ENCODE results near the gene C11orf16. TPM values are rescaled to one million over a fixed set of nuclear protein-coding genes. Genes with fewer than 3 reads are reported as not detected.

C11orf16 gene
- total RNA-seq, 3 donors from 2014 or later: not detected

- intact Hi-C loops (cut with DNase I, micrococcal nuclease): no loop called here
- peak within 1 kb of the TSS; percentile 74 for H3K4me3 ChIP-seq
- no peak for TF ChIP-seq CTCF (IDR thresholded peaks at IDR 0.05)
Measured at GRCh38 chr11:8911029-8911823, 21.5 kb downstream of the C11orf16 start, which contains the start of gene AKIP1. Gene AKIP1, plus strand, starts transcription at chr11:8911189. Its CDS starts 261 bp downstream, at chr11:8911450.

DNA sequence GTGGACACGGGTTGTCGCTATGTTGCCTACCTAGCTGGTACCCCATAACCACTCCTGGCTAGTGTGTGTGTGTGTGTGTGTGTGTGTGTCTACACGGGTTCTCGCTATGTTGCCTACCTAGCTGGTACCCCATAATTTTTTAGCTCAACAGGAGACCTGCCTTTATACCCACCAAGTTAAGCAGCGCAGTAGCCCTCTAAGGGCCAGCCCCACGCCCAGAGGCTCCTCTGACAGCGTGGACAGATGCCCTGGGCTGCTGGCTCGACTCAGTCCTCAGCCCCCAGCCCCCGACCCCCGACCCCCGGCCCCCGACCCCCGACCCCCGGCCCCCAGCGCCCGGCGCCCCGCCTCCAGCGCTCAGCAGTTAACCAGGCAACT is 22.1 kb downstream of the C11orf16 start:
- intact Hi-C loops (cut with DNase I, micrococcal nuclease): no loop called here

More at GRCh38 chr11:8911029-8911823, 21.5 kb downstream of the C11orf16 start, which contains the start of gene AKIP1:
- Histone ChIP-seq H3K4me1 (ENCODE audit: low read depth) (no peaks in the 10 kb centered on the region), H3K9me3 (no peaks in the 10 kb centered on the region), H3K36me3 (ENCODE audit: low read depth) (no peaks in the 10 kb centered on the region)
- peak; percentile 98 for ATAC-seq
- peak; percentile 93 to 96 (median 96) for DNase-seq

GRCh38 chr11:8908099-8908498 is 24.6 kb downstream of the C11orf16 start:
- DNase-seq (no peak), ATAC-seq (no peak)
- H3K9me3 ChIP-seq: no peaks in the 10 kb centered on the region
- no peak overlapping the region for H3K4me3 ChIP-seq
- no peak for TF ChIP-seq CTCF (IDR thresholded peaks at IDR 0.05)
- no peaks in the 10 kb centered on the region for H3K4me1 ChIP-seq (ENCODE audit: low read depth)
- intact Hi-C loops (cut with DNase I, micrococcal nuclease): no loop called here
- H3K36me3 ChIP-seq (ENCODE audit: low read depth): no peaks in the 10 kb centered on the region

More for the DNA sequence above, 22.1 kb downstream of the C11orf16 start:
- peak overlapping the region; percentile 74 for H3K4me3 ChIP-seq
- no peak for TF ChIP-seq CTCF (IDR thresholded peaks at IDR 0.05)
- no peaks in the 10 kb centered on the region for H3K36me3 ChIP-seq (ENCODE audit: low read depth)
- no peak for DNase-seq
- H3K4me1 ChIP-seq (ENCODE audit: low read depth): no peaks in the 10 kb centered on the region
- no peaks in the 10 kb centered on the region for H3K9me3 ChIP-seq
- ATAC-seq: peak; percentile 9

DNA sequence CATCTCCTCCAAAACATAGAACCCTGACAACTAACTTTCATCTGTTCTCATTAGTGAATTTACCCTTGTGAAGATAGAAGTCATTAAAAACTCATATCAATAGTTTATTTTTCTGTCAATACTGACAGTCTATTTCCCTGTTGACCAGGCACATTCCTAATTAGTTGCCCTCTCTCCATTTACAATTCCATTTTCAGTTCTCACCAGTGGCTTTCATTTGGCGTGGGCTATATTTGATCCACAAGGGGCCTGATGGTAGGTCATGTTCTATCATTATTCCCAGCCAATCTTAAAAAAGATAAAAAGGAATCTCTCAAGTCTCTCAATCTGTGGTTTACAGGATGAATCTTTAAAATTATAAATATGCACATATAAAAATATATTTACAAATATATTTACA is 25.6 kb downstream of the C11orf16 start:
- Histone ChIP-seq H3K4me1 (ENCODE audit: low read depth) (no peaks in the 10 kb centered on the region), H3K4me3 (no peak overlapping the region), H3K36me3 (ENCODE audit: low read depth) (no peaks in the 10 kb centered on the region), H3K9me3 (no peaks in the 10 kb centered on the region)
- ATAC-seq (no peak), DNase-seq (no peak)
- TF ChIP-seq CTCF (IDR thresholded peaks at IDR 0.05): no peak
- intact Hi-C loops (cut with DNase I, micrococcal nuclease): no loop called here

DNA sequence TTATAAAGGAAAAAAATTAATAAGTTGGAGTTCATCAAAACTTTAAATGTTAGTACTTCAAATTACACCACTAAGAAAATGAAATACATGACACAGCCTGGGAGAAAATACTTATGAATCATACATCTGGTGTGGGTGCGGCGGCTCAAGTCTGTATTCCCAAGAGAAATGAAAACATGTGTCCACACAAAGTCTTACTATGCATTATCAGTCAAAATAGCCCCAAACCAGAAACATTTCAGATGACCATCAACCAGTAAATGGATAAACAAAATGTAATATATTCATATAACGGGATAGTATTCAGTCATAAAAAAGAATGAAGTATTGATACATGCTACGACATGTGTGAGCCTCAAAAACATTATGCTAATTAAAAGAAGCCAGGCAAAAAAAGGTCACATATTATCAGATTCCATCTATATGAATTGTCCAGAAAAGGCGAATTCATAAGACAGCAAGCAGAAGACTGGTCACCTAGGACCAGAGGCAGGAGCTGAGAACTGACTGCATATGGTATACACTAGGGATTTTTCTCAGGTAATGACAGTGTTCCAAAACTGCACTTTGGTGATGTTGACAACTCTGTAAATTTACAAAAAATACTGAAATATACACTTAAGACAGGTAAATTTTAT is 27.1 kb downstream of the C11orf16 start:
- TF ChIP-seq CTCF (IDR thresholded peaks at IDR 0.05): no peak
- no peaks in the 10 kb centered on the region for H3K36me3 ChIP-seq (ENCODE audit: low read depth)
- H3K9me3 ChIP-seq: no peaks in the 10 kb centered on the region
- H3K4me1 ChIP-seq (ENCODE audit: low read depth): no peaks in the 10 kb centered on the region
- intact Hi-C loops (cut with DNase I, micrococcal nuclease): no loop called here
- H3K4me3 ChIP-seq: no peak overlapping the region
- ATAC-seq (no peak), DNase-seq (no peak)
